Measurements from ENCODE around the gene PNPLA5. TPM values are rescaled to one million over a fixed set of nuclear protein-coding genes. Genes with fewer than 3 reads are reported as not detected.

The PNPLA5 gene
- total and polyA plus RNA-seq, 8 donors: 0.06 to 0.13 (median 0.08) TPM; not detected in 4

DNA sequence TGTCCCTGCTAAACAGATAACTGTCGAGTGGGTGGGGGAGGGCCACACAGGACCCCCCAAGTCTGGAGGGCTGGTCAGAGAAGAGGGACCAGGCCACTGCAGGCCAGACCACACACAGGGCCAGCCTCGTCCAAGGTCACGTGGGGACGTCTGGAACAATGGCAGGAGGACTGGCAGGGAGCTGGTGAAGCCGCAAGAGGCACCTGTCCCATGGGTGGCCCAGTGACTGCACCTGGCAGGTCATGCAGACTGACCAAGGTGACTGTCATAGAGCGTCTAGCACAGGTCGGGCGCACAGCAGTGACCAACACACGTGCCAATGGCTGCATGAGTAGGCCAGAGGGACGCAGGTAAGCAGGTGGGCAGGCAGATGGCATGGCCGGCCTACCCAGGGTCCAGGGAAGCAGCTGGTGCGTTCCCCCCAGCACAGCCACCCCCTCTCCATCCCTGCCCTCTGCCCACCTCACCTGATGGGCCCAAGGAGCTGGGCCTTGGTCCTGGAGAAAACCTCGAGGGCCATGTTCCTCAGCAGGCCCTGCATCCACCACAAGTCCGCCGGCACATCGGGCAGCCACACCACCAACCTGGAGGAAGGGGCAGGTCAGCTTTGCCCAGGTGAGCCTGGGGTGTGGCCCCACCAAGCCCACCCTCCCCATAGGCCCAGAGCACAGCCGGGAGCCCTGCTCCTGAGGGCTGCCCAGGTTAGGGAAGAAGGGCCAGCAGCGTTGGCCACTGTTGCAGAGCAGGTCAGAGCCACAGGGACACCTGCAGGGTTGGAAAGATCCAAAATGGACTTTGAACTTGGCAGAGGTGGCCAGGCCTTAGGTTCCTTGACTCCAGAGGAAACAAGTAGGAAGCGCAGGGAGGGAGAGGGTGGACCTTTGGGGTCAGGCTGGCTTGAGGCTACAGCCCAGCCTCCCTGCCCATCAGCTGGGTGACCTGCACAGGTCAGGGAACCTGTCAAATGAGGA is 10.4 kb downstream of the PNPLA5 start:
- Histone ChIP-seq H3K9me3 (no peaks in the 10 kb centered on the region), H3K36me3 (no peaks in the 10 kb centered on the region), H3K4me1 (no peaks in the 10 kb centered on the region), H3K4me3 (no peak overlapping the region), H3K27ac (no peak overlapping the region), H3K27me3 (peaks cover 0 to 74% of the 10 kb centered on the region in 2 donors)
- intact Hi-C loops (cut with DNase I): loop anchor here in 1 of 2 donors (10.0 kb wide), 1 partner anchor 497 kb away; no protein-coding TSS in a partner anchor
- DNase-seq (peak in 1 of 4 donors; percentile 26), ATAC-seq (no peak)
- TF ChIP-seq, protein P1, sequence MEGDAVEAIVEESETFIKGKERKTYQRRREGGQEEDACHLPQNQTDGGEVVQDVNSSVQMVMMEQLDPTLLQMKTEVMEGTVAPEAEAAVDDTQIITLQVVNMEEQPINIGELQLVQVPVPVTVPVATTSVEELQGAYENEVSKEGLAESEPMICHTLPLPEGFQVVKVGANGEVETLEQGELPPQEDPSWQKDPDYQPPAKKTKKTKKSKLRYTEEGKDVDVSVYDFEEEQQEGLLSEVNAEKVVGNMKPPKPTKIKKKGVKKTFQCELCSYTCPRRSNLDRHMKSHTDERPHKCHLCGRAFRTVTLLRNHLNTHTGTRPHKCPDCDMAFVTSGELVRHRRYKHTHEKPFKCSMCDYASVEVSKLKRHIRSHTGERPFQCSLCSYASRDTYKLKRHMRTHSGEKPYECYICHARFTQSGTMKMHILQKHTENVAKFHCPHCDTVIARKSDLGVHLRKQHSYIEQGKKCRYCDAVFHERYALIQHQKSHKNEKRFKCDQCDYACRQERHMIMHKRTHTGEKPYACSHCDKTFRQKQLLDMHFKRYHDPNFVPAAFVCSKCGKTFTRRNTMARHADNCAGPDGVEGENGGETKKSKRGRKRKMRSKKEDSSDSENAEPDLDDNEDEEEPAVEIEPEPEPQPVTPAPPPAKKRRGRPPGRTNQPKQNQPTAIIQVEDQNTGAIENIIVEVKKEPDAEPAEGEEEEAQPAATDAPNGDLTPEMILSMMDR (IDR thresholded peaks at IDR 0.05): no peak

DNA sequence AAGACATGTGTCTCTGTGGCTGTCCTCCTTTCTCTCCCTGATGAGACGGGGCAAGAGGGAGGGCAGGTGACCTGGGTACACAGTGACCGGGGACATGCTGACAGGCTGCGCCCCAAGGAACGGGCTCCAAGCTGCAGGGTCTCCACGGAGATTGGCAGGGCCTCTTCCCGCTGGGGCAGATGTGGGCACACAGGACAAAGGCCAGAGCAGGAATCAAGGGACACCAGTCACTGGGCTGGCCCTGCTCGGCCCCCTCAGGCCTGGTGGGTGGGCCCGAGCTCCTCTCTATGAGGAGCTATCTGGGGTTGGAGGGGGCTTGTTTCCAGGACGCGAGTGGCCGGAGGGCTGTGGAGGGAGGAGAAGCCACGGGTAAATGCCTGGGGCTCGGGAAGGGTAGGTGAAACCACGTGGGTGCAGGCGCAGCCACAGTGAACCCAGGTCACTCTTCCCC is 11.2 kb downstream of the PNPLA5 start:
- ATAC-seq (no peak), DNase-seq (peak in 1 of 4 donors; percentile 10)
- H3K9me3 ChIP-seq: no peaks in the 10 kb centered on the region
- intact Hi-C loops (cut with DNase I): loop anchor here in 1 of 2 donors (10.0 kb wide), 1 partner anchor 496 kb away; no protein-coding TSS in a partner anchor
- no peak overlapping the region for H3K4me3 ChIP-seq
- no peaks in the 10 kb centered on the region for H3K36me3 ChIP-seq
- no peak overlapping the region for H3K27ac ChIP-seq
- peaks cover 0 to 72% of the 10 kb centered on the region in 2 donors for H3K27me3 ChIP-seq
- H3K4me1 ChIP-seq: no peaks in the 10 kb centered on the region
- TF ChIP-seq, protein P1 (IDR thresholded peaks at IDR 0.05): no peak

DNA sequence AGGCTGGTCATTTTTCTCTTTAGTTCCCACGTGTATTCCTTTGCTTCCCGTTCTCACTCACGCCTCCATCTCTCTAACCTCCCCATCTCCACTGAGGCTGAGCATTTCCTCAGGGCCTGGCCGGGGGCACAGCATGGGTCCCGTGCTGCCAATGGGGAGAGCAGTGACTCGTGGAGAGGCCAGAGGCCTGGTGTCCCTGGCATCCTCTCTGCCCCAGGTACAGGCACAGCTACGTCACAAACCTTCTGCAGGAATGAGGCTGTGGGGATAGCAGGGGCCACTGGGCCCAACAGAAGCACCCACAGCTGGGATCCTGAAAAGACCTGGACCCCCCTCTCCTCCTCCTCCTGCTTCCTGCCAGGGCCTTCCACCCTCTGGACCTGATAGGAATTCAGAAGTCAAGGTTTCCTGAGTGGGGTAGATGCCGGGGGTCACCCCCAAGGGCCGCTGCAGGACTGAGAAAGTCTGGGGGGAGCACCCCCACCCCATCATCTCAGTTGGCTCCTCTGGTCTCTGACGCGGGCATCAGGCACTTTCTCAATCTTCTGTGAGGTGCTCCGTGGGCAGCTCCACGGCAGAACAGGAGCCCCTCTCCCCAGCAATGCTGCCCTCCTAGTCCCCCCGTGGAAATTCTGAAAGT is 11.8 kb downstream of the PNPLA5 start:
- H3K36me3 ChIP-seq: no peaks in the 10 kb centered on the region
- no peak for ATAC-seq
- TF ChIP-seq, protein P1 (IDR thresholded peaks at IDR 0.05): no peak
- intact Hi-C loops (cut with DNase I): loop anchor here in 1 of 2 donors (10.0 kb wide), 1 partner anchor 495 kb away; no protein-coding TSS in a partner anchor
- H3K27ac ChIP-seq: no peak overlapping the region
- peak in 1 of 4 donors; percentile 13 for DNase-seq
- H3K4me3 ChIP-seq: no peak overlapping the region
- peaks cover 0 to 72% of the 10 kb centered on the region in 2 donors for H3K27me3 ChIP-seq
- no peaks in the 10 kb centered on the region for H3K9me3 ChIP-seq
- no peaks in the 10 kb centered on the region for H3K4me1 ChIP-seq

DNA sequence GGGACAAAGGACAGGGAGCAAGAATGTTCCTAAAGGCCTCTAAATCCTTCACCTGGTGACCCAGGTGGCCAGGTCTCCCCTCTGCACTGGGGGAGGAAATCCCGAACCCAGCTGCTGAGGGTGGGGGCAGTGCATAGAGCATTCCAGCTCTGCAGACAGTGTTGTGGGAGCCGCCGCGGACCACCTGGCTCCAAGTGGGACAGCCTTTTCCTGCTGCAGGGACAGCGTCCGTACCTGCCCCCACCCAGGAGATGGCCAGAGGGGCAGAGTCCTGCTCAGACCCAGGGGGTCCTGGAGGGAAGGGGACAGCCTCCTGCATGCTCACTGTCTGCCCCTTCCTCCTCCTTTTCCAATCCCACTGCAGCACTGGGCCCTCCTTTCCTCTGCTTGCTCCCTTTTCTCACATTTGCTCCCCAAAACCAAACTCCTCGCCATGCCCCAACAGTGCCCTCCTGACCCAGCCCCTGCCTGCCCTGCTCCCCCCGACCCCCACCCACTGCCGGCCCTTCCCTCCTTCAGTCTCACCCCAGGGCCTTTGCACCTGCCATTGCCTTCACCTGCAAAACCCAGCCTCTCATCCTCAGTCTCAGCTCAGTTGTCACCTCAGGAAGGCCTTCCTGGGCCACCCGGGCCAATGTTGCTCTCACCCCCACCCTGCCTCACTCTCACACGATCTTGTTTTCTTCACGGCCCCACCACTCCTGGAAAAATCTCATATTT is 12.8 kb downstream of the PNPLA5 start:
- Histone ChIP-seq H3K4me3 (no peak overlapping the region), H3K27me3 (peaks cover 0 to 76% of the 10 kb centered on the region in 2 donors), H3K9me3 (no peaks in the 10 kb centered on the region), H3K27ac (no peak overlapping the region), H3K4me1 (no peaks in the 10 kb centered on the region), H3K36me3 (no peaks in the 10 kb centered on the region)
- TF ChIP-seq, protein P1 (IDR thresholded peaks at IDR 0.05): no peak
- ATAC-seq (no peak), DNase-seq (peak in 1 of 4 donors; percentile 15)
- intact Hi-C loops (cut with DNase I): no loop called here

Data from left lung (tissue), 10 donors.